ENCODE data around the gene NAP1L1.

The NAP1L1 gene

DNA sequence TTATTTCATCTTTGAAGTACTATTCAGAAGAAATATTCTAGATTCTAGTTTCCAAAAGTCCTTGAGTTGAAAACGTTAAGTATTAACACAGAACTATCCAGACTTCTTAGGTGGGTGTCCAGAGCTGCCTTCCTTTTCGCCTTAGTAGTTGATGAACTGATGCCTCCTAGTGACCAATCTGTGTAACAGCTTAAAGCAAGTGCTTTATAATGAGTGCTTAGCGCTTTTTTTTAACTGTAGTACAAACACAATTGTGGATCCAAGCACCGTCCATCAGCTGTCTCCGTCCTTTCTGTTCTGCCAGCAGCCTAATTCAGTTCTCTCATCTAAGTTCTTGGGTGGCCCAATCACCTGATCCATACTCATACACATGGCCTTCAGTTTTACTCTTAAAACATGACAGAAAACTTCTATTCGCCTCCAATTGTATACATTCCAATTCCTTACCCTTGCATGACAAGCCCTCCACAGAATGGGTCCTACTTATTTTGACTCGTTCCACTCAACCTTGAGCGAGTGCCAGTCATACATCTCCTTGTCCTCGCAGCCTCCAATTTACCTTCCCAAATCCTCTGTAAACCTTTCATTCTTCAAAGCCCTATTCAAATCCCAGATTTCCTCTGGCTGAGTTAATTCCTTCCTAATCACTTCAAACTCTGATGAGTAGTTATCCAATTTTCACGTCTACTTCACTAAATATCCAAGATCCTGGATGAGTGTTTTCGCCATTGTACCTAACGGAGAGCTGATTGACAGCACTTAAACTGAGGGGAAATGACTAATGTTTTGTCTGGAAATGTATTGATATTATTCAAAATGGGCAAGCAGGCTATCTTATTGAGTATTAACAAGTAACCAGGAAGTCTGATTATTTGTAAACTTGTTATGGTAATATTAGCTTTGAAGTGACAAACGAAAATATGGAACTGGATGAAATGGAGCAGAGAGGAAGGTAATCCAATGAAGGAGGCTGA, 47.1 kb downstream of the NAP1L1 start:
- peak; percentile 89 for DNase-seq

DNA sequence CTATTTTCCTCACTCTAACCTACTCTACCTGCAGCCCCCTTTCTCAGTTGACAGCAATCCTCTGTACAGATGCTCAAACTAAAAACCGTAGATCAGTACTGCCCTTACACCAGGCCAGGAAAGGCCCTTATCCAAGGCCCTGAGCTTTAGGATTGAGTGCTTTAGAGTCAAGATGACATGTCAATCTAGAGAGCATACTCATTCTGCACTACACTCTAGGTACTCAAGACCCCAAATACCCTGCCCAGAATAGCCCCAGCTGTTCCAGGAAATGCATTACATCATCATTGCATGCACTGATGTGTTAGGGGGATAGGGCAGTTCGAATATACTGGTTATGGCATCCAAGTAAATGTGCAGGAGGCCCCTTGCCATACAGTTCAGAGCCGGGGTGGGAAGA, 49.4 kb downstream of the NAP1L1 start:
- DNase-seq = no peak

DNA sequence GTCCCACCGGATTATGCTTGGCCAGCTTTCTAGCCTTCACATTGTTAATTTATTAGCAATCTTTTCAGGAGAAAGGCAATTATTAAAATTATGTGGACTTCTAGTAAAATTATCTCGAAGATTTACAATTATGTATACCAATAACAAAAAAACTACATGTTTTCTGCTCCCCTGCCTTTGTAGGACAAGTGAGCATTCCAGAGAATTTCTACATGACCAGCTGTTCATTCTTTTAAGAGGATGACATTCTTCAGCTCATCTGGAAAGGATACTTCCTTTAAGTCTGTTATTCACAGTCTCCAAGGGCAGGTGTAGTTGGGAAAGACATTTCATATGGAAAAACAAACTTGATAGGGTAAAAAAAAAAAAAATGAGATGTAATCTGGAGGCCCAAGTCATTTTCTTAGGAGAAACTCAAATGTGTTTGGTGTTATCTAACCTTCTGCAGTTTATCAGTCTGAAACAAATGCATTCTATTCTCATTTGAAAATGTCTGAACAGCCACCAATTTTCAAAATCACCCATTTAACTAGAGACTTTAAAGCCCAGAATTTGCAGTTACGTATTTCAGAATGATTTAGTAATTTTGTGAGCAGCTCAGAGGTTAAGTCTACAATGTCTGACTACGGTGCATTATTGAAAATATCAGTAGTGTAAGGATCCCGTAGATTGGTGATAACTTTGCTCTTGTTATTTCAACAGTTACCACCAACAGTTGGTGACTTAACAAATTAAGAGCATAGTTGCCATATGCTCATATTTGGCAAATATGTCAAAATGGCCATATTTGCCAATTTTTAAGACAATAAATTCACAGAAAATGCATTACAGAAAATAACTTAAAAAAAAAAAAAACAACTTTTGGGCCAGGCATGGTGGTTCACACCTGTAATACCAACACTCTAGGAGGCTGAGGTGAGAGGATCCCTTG, 51.1 kb downstream of the NAP1L1 start:
- no peak for DNase-seq

DNA sequence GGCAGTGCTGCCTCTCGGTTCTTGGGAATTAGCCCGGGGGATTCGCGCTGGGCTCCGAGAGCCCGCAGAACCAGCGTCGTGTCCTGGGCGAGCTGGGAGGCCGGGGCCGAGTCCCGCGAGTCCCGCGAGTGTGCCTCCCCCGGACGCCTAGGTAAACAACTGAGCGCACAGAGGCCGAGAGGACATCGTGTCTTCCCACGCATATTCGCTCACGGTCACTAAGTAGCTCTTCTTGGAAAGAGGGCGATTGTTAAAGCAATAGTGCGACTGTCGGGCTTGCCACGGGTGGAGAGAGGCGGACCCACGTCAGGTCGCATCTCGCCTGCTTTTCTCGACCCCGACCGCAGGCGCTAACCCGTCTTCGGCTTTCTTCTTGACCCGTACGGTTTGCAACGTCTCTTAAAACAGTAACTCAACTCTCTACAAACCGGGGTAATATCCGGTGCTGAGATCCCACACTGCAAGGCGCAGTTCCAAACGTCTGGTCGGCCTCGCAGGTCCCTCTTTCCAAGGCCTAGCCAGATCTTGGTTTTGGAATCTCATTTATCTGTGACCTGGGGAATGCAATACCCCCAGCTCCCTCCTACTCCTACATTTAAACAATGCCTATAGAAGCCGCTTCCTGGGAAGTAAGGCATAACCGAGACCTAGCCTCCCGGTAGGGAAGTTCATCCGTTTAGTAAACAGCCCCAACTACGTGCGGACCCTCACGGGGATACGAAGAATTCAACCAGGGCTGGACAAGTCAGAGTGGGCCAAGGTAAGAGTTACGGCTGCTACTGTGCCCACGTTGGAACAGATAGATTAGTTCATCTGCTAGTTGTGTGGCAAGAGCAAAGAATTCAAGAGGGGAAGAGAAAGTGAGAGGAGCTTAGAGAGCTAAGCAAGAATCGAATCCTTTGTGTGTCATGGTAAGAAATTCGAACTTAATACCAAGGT, 52.2 kb downstream of the NAP1L1 start:
- DNase-seq = no peak

DNA sequence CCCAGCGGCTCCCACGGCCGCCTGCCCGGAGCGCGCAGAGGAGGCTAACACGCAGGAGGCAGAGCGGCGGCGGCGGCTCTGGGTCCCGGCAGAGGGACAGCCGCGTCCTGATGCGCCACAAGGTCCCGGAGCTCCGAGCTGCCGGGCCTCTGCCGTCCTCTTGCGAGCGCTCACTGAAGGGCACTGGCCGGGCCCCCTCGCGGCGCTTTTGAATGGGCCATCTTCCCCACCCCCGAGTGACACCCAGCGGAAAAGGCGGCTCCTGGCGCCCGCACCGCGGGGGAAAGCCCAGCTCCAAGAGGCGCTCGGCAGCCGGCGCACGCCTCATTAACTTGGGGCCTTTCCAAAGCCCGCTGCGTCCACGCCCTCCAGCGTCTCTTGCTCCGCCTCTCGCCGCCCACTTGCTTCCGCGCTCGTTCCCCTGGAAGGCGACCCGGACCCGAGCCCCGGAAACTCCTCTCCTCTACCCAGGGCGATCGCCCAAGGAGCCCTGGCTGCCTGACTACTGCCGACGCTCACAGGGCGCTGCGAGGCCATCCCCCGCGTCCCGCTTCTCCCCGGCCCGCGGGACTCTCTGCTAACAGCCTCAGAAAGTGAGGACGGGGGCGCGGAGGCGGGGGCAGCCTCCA, 53.0 kb downstream of the NAP1L1 start, which contains the start of gene PHLDA1:
Gene PHLDA1 (minus strand): TSS at position 363 of the 629 bp plus-strand sequence.
- peak; percentile 83 for DNase-seq

DNA sequence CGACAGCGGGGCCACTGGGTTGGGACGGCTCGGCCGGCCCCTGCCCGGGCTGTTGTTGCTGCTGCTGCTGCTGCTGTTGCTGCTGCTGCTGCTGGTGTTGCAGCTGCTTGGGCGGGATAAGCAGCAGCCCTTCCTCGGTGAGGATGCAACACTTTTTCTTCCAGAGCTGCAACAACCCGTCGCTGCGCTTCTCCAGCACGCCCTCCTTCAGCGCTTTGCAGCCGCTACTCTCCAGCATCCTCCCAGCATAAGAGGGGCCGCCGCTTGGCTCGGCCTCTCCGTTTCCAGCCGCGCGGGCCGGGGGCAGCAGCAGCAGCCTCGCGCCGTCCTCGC, 53.4 kb downstream of the NAP1L1 start:
- peak; percentile 77 for DNase-seq

DNA sequence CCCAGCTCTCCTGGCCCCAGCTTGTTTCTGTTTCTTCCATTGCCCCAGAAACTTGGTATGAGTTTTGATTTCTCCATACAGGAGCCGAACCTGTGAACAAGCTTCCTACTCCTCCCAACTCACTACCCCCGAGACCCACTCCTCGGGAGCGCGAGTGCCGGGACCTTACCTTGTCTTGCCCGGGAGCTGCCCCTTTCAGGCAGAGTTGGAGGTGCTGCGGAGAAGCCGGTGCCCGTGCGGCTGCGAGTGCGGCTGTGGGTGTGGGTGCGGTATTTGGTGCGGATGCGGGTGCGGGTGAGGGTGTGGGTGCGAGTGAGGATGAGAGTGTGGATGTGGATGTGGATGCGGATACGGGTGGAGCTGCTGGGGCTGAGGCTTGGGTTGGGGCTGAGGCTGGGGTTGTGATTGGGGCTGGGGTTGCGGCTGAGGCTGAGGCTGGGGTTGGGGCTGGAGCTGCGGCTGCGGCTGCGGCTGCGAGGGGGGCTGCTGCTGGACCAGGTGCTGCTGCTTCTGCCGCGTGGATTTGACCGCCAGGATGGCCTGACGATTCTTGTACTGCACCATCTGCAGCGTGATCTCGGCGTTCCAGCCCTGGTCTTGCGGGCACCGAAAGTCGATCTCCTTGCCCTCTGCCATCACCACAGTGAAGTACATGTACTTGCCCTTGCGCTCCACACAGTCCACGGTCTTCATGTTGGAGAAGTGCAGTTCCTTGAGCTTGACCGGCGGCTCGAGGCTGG, 54.0 kb downstream of the NAP1L1 start:
- DNase-seq = peak; percentile 61

DNA sequence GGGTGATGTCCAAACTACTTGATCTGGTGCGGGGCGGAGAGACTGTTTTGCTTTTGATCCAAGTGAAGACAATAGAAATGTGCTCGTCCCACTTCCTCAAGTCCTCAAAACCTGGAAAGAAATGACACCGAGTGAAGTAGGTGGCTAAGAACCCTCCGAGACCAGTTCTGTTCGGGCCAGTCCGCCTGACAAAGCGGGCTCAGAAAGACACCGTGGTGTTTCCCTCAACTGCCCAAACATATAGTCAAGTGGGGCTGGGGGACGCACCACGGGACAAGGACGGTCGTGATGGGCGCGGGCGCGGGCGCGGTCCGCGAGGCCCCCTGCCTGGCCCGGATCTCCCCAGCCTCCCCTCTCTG, 54.5 kb downstream of the NAP1L1 start:
- no peak for DNase-seq

DNA sequence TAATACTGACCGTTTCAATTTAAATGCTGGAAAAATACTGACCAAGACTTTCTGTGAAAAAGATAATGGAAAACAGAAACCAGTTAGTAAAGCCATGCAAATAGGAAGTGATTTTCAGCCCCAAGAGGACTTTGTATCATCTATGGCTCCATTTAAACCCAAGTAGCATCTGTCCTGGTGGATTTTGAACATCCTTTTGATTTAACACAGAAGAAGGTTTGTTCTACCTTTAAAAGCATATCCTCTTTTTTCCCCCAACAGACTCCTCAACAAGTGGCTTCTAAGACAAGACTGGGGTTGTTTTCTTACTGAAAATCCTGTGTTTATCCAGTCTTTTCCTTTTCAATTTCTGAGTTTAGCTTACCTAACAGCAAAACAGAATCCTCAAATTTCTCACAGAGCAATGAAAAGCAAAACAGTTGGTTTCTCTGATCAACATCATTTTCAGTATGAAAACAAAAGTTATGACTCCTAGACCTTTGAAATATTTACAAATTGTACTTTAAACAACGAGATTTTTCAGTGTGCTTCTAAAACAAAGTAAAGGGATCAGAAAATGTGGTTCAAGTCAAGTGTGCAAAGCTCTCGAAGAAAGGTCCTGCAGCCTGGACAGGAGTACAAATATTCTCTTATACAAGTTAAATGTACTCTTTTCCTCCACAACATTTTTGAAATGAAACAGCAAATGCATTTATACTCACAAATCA, 55.8 kb downstream of the NAP1L1 start:
- DNase-seq = no peak

DNA sequence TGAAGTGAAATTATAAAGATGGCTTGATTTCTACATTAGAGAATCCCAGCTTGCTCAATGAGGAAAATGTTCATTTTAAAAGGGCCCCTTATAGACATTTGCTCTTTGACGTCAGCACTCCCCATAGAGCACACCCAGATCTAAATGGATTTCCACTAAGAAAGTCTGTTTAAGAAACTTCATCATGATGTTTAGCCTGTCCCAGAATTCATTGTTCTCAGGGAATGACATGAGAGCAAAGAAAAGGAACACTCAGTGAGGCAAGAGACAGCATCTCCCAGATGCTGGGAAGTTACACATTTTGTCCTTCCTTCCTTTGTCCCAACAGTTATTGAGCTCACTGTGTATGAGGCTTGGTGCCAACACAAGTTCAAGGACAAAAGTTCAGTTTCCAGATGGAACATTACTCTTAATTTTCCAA, 57.8 kb downstream of the NAP1L1 start:
- no peak for DNase-seq

DNA sequence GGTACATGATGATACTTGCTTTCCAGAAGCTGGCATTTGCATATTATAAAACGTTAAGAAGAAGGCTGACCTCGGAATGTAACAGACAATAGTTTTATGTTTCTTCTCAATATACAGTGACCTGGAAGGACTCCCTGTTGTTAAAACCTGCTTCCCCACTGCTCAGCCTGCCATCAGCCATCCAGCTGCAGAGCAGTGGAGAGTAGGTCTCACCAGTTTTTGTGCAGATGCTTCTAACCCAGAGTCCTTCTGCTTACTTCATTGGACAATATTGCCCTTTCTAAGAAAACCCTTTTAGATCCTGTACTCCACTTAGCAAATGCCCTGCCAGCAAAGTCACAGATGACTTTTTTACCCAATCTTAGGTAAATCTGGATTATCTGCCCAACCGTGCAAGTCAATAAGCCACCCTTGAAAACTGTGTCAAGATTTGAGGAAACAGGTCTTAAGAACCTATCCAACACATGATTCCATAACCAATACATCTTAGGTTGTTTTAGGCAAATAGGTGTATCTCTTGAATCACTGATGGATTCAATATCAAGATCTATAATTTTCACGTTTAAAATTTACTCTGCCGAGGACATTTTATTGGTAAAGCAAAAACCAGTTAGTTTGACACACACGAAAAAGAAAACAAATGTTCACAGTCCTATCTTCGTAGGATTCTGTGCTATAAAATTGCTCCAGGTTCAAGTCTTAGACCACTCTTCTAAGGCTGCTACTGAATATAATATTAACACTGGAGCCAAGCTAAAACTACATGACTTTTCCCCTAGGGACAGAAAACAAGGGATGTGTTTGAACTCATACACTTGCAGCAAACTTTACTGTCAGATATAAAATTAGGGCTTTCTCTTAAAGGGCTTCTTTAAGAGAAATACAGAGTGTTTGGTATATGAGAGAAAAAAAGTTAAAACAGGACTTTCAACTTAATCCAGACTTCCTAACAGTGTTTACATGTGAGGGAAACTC, 58.6 kb downstream of the NAP1L1 start:
- DNase-seq = no peak

DNA sequence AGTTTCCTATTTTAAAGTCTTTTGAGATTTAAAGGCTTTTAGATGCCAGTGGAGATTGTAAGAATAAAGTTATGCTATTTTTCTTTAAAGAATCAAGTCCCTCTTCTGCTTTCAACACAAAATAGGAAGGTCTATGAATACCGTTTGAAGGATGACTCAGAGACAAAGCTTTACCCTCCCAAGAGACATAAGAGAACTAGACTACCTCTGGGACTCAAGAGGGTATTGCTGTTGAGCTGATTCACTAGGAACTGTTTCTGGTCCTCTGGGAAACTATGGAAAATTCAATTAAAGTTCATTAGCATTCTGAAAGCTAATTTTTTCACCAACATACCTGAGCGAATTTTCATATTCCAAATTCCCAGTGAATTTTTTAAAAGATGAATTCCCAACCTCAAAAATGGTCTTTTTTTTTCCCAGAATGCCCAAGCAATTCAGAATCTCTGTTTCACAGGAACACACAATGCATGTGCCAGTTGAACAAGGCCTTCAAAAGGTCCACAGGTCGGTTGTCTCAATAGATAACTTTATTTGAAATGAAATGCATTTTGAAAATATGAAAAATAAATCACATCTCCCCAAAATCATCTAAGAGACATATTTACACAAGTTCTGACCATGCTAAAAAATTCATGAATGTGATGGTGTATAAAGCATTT, 59.4 kb downstream of the NAP1L1 start:
- DNase-seq = no peak

DNA sequence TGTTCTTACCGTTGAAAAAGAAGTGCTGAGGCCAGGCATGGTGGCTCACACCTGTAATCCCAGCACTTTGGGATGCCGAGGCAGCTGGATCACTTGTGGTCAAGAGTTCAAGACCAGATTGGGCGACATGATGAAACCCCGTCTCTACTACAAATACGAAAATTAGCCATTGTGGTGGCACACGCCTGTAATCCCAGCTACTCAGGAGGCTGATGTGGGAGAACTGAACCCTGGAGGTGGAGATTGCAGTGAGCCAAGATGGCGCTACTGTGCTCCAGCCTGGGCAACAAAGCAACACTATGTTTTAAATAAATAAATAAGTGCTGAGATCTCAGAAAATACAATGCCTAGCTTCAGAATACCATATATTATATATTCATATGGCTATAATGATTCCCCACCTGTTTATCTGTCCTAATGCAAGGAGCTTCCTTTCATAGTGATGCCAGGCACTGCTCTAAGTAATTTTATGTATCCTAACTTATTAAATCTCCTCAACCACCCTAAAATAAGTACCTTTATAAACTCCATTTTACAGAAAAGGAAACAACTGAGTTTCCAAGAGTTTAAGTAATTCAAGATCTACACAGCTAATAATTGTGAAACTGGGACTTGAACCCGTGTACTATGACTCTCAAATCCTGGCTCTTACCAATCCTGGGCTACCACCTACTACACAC, 60.2 kb downstream of the NAP1L1 start:
- DNase-seq = no peak

DNA sequence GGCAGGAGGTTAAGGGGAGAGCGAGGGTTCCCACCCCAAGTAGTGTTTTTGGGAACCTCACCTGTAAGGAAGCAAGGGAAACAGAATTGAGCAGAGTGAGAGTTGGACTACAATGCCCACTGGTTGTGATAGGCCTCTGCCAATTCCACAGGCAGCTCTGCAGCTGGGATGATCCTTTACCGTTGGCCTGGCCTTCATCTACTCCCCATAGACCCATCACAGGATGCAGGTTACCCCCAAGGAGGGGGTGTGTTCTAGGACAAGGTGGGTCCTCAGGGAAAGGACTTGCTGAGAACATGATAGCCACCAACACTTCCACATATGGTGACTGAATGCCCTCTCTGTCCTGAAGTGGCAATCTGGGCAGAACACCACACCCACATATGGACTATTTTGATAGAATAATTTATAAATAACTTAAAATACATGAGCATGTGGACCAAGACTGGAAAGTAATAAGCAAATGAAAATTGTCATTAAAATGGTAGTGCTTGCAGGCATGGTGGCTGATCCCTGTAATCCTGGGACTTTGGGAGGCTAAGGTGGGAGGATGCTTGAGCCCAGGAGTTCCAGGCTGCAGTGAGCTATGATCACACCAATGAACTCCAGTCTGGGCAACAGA, 61.3 kb downstream of the NAP1L1 start:
- DNase-seq = no peak

DNA sequence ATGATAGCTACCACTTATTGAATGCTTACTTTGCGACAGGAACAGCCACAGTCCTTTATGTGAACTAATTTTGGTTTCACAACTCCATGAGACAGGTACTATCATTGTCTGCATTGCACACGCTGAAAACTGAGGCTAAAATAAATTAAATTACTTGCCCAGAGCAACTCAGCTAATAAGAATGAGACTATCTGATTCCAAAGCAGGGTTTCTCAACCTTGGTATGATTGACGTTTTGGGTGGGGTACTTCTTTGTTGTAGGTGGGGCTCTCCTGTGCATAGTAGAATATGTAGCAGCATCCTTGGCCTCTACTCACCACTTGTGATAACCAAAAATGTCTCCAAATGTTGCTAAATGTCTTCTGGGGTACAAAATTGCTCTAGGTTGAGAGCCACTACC, 62.0 kb downstream of the NAP1L1 start:
- DNase-seq = no peak

DNA sequence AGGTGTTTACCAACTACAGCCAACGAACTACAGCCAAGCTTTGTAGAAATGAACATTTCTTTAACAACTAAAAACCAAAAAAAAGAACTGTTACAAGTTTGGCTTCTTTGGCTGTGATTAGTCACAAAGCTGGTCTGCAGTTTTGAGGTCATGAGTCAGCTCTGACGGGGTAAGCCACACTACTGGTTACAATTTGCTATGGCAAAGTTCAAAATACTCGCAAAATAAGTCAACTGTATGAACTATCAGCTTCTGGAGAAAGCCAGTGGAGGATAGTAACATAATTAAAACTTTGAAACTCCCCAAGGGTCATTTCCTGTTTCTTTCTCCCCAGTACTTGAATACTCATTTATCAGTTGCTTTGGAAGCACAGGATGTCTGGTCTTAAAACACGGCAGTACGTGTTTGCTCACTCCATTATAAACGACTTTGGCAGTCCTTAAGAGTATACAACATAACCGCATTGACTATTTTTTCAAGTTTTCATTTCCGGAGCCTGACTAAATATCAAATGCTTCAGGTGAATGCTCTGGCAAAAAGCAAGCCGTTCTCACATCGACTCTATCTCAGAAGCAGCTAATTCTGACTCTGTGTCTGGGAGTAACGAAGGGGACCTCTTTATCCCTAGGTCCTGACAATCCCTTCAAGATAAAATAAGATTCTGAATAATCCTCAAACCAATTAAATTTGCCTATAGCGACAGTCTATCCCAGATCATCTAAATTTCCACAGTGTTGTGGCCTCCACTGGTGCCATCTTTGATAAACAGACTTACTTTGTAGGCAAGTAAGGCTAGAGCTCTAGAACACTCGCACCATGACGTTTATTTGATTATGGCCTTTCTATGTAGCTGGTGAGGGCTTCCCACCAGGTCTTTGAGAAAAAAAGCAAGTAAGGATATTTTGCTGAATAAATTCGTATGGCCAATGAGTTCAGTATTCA, 63.5 kb downstream of the NAP1L1 start:
- DNase-seq = no peak

DNA sequence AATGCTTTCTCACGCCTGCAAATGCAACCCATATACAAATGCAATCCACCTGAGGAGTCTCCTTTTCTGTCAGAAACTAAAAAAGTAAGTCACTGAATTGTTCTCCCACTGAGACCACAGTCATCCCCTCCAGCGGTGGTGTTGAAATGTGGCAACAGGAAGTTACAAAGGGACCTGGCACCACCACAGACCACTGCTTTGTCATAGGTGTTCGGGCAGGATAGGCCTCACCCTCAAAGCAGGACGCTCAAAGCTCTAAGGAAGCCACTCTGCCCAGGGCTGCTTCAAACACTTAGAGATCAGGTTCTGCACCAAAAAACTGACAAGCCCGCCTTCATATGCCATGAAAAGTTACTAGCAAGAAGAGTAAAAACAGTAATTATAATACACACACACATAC, 64.2 kb downstream of the NAP1L1 start:
- DNase-seq = no peak
